Measurements from ENCODE around the gene CYP51A1. TPM values are rescaled to one million over a fixed set of nuclear protein-coding genes. Genes with fewer than 3 reads are reported as not detected.

The CYP51A1 gene
- total and polyA plus RNA-seq, 2 of the 13 experiments (the other 11 are each of a cell fraction or from before 2014, with no cell fraction given) = 15.4 to 260 TPM

DNA sequence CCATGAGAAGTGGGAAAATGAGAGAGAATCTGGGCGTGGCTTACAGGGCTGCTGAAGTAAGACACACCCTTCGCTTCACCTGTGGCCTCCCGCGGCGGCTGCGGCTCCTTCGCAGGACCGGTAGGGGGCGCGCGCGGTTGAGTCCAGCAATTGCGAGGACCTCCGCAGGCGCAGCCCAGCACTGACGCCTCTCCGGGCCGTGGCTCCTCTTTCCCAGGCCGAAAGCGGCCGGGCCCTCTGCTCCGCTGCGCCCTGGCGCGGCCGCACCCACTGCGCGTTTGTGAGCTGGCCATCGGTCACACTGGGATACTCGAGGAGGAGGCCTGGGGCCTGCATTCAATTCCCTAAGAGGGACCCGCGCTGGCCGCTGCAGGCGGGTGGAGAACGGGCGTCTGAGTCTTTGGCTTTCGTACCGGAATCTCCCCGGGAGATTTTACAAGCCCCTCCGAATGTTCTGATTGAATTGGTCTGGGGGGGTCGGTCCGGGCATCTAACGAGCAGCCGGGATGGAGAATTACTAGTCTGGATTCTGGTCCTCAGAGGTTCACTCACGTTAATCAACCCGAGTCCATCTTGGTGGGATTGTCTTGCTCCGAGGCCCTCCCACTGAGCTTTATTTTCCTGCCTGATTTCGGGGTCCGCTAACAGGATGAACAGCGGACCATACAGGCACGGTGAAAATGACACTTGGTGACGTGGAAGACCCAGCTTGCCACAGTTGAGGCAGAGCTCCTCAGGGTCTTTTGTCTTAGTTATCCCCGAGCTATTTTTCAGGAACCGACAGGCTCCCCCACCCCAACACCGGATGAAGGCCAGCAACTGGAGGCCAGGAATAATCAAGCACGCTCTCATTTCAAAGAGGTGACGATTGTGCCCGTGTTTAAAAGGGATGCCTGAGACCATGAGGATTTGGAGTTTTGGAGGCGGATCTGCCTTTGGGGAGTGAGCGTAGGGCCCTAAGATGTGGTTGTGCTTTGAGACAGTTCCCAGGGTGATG, 44.9 kb upstream of the CYP51A1 start, which contains the start of gene LRRD1 (continued):
- no peak for TF ChIP-seq ZSCAN29 (CRISPR knock-in tag; conservative IDR thresholded peaks at IDR 0.05)
- TF ChIP-seq REL (CRISPR knock-in tag; conservative IDR thresholded peaks at IDR 0.05) = no peak
- no peak for TF ChIP-seq POLR2A (IDR thresholded peaks at IDR 0.05; ENCODE audit: insufficient read depth in 1 of 2, low read depth in 2 of 2, low read length in 2 of 2)
- 0 out of 2 replicates have a peak, but pooled peaks have one; percentile 13 for TF ChIP-seq NFYC (CRISPR knock-in tag; IDR thresholded peaks at IDR 0.05)
- no peak for TF ChIP-seq PREB (CRISPR knock-in tag; IDR thresholded peaks at IDR 0.05)
- TF ChIP-seq ZNF142 (CRISPR knock-in tag; IDR thresholded peaks at IDR 0.05) = 0 out of 2 replicates have a peak, but pooled peaks have one; percentile 51
- TF ChIP-seq ZNF143 (CRISPR knock-in tag; IDR thresholded peaks at IDR 0.05) = no peak; the same call in 1 of the 2 replicates
- peak; percentile 48 for TF ChIP-seq SAP130 (CRISPR knock-in tag; IDR thresholded peaks at IDR 0.05; ENCODE audit: low read depth)
- no peak for TF ChIP-seq ZSCAN9 (CRISPR knock-in tag; IDR thresholded peaks at IDR 0.05; ENCODE audit: borderline replicate concordance)
- no peak for TF ChIP-seq NFIB (CRISPR knock-in tag; IDR thresholded peaks at IDR 0.05; ENCODE audit: borderline replicate concordance)
- peak; percentile 85; the same call in 1 of the 2 replicates for TF ChIP-seq ZNF580 (CRISPR knock-in tag; IDR thresholded peaks at IDR 0.05; ENCODE audit: borderline replicate concordance, low read depth)
- TF ChIP-seq, protein P1, sequence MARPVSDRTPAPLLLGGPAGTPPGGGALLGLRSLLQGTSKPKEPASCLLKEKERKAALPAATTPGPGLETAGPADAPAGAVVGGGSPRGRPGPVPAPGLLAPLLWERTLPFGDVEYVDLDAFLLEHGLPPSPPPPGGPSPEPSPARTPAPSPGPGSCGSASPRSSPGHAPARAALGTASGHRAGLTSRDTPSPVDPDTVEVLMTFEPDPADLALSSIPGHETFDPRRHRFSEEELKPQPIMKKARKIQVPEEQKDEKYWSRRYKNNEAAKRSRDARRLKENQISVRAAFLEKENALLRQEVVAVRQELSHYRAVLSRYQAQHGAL (CRISPR knock-in tag; IDR thresholded peaks at IDR 0.05; ENCODE audit: not compliant biosample characterization) = no peak
- peak; percentile 84; the same call in 1 of the 2 replicates for TF ChIP-seq NFKB2 (CRISPR knock-in tag; IDR thresholded peaks at IDR 0.05; ENCODE audit: borderline replicate concordance)
- TF ChIP-seq ZNF776 (CRISPR knock-in tag; IDR thresholded peaks at IDR 0.05) = no peak; the same call in 1 of the 2 replicates
- no peak for TF ChIP-seq ZNF335 (CRISPR knock-in tag; IDR thresholded peaks at IDR 0.05)
- TF ChIP-seq RORA (CRISPR knock-in tag; IDR thresholded peaks at IDR 0.05) = no peak
- no peak; the same call in 1 of the 2 replicates for TF ChIP-seq RFXAP (CRISPR knock-in tag; IDR thresholded peaks at IDR 0.05; ENCODE audit: borderline replicate concordance)
- no peak for TF ChIP-seq ZNF33B (CRISPR knock-in tag; IDR thresholded peaks at IDR 0.05)
- TF ChIP-seq ATF7 (IDR thresholded peaks at IDR 0.05) = no peak
- no peak for TF ChIP-seq ATF7 (CRISPR knock-in tag; IDR thresholded peaks at IDR 0.05)
- TF ChIP-seq MAZ (IDR thresholded peaks at IDR 0.05; ENCODE audit: borderline replicate concordance, low read depth, low read length) = no peak
- no peak; the same call in 1 of the 2 replicates for TF ChIP-seq MAZ (CRISPR knock-in tag; IDR thresholded peaks at IDR 0.05; ENCODE audit: low read depth)

All from HepG2 (cell line).